Epithelial cell of esophagus (primary cell): Measurements from ENCODE around the gene CACNA2D1.

Experiments
- DNase-seq: peaks from one replicate; pipeline ENCODE4 v3.0.0; 2010; ENCODE audit warnings: low read depth
- H3K4me3 ChIP-seq: 2 replicates; pipeline ENCODE4 v1.5.1; 2011; ENCODE audit warnings: mild to moderate bottlenecking, low read length, control low read depth
- TF ChIP-seq, protein P1 (sequence below): IDR thresholded peaks from 2 replicates; pipeline ENCODE4 v1.5.1; 2011; ENCODE audit warnings: low read depth, mild to moderate bottlenecking, low read length, control low read depth, inconsistent platforms; ENCODE audit not compliant: insufficient read depth; ENCODE audit errors: missing control alignments

CACNA2D1 gene

DNA sequence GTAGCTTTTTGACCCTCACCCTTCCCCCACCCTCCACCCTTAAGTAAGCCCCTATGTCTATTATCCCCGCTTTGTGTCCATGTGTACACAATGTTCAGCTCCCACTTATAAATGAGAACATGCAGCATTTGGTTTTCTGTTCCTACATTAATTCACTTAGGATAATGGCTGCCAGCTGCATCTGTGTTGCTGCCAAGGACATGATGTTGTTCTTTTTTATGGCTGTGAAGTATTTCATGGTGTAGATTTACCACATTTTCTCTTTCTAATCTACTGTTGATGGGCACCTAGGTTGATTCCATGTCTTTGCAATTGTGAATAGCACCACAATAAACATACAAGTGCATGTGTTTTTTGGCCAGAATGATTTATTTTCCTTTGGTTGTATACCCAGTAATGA lies 232.2 kb downstream of the CACNA2D1 start:
- DNase-seq: no peak
- H3K4me3 ChIP-seq: no peak overlapping the region
- TF ChIP-seq, protein P1, sequence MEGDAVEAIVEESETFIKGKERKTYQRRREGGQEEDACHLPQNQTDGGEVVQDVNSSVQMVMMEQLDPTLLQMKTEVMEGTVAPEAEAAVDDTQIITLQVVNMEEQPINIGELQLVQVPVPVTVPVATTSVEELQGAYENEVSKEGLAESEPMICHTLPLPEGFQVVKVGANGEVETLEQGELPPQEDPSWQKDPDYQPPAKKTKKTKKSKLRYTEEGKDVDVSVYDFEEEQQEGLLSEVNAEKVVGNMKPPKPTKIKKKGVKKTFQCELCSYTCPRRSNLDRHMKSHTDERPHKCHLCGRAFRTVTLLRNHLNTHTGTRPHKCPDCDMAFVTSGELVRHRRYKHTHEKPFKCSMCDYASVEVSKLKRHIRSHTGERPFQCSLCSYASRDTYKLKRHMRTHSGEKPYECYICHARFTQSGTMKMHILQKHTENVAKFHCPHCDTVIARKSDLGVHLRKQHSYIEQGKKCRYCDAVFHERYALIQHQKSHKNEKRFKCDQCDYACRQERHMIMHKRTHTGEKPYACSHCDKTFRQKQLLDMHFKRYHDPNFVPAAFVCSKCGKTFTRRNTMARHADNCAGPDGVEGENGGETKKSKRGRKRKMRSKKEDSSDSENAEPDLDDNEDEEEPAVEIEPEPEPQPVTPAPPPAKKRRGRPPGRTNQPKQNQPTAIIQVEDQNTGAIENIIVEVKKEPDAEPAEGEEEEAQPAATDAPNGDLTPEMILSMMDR: no peak

- peak; percentile 2 for DNase-seq
- TF ChIP-seq, protein P1: no peak
- no peak overlapping the region for H3K4me3 ChIP-seq
These were observed 233.0 kb downstream of the CACNA2D1 start for GRCh38 chr7:82210416-82211184.

DNA sequence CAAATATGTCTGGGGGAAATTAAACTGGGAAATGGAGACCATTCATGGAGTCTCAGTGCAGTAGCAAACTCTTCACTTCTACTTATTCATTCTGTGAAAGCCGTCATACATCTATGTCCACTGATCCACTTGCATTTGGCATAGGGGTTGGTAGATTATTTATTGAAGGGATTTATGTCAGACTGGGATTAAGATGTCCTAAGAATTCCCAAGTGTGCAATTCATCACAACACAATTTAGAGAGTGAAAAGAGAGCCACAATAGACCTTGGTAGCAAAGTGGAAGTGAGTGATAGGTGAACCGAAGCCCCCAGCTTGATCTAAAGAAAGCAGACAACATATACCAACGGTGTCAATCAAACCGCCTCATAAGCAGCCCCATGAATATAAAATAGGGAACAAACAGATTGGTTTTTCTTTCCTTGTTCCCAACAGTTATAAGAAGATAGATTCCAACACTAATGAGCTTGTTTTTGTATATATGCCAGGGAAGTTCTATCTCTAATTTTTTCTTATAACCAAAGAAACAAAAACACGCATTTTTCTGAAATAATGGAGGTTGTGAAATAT lies 234.3 kb downstream of the CACNA2D1 start:
- no peak overlapping the region for H3K4me3 ChIP-seq
- TF ChIP-seq, protein P1: no peak
- no peak for DNase-seq

GRCh38 chr7:82204694-82205093 lies 238.9 kb downstream of the CACNA2D1 start:
- H3K4me3 ChIP-seq: no peak overlapping the region
- TF ChIP-seq, protein P1: no peak
- DNase-seq: peak; percentile 63

DNA sequence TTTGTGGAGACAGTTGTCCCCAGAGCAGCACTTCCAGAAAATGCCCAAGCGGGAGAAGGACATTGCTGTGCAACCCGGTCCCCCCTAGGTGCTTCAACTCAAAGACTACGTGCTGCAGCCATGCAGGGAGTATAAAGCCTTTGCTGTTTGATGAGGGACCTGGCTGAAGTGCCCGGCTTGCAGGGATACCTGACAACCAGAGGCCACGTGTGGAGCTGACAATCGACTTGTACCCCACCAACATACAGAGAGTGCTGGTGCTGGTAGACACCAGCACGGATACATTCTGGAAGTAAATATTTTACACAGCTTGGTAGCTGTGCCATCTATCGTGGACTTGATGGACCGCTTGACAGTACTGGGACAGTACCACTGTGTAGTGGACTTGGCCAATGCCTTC lies 240.6 kb downstream of the CACNA2D1 start:
- TF ChIP-seq, protein P1: no peak
- DNase-seq: no peak
- H3K4me3 ChIP-seq: no peak overlapping the region

GRCh38 chr7:82202107-82202506 lies 241.5 kb downstream of the CACNA2D1 start:
- no peak overlapping the region for H3K4me3 ChIP-seq
- DNase-seq: no peak
- TF ChIP-seq, protein P1: no peak
